NCI-H82 treated with DMSO at 0.1 percent for 48 hours (cell line): ENCODE measurements around the gene TRABD2B.

ENCODE experiments used
- DNase-seq: peaks from one replicate; lab custom pipeline; 2025; ENCODE audit not compliant: unreplicated experiment; lab: John Stamatoyannopoulos, UW

The TRABD2B gene

DNA sequence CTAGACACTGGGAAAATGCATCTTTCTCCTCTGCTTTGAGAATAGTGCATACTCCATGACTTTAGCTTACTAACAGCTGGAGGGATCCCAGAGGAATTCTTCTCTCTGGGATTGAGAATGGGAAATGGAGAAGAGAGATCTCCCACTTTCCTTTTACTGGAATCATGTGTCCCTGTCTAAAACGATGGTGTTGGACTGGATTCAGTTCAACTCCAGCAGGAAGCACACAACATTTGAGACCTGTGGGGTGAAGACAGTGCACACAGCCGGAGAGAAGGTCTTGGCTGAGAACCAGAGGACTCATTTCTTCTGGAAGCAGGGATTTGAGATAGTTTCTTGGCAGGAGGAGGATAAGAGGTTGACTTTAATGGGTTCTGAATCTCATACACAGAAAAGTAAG lies 58.7 kb downstream of the TRABD2B start:
- no peak for DNase-seq

DNA sequence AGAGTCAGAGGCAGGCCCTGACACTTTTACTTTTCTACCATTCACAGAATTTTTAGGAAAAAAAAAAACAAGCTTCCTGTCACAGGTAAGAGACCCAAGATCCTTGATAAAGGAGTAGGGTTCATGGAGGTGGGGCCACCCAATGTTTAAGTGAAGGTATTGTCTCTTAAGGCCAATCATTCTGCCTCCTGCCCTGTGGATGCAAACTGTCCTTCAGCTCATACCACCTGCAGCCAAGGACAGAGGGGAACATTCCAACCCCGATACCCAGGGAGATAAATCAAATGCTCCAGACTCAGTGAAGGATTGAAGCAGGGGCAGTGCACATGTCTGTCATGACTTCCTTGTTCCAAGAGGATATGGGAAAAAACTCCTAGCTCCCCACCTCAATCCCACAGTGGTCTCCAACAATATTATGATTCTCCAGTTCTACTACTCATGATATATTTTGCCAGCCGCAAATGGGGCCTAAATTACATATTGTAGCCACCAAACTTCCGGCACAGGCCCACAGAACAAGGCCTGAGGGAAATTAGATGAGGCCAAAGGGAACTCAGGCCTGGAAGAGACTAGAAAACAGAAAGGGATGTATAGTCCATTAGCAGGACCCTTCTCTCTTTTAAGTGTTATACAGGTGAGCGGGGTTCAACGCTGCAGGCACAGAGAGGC lies 59.5 kb downstream of the TRABD2B start:
- no peak for DNase-seq

DNA sequence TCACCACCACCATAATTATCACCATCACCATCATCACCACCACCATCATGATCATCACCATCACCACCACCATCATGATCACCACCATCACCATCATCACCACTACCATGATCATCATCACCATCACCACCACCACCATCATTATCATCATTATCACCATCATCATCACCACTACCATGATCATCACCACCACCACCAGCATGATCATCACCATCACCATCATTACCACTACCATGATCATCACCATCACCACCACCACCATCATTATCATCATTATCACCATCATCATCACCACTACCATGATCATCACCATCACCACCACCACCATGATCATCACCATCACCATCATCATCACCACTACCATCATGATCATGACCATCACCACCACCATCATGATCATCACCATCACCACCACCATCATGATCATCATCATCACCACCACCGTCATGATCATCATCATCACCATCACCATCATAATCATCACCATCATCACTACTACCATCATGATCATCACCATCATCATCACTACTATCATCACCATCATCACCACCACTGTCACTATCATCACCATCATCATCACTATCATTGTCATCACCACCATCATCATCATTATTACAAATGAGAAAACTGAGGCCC lies 60.2 kb downstream of the TRABD2B start:
- no peak for DNase-seq

DNA sequence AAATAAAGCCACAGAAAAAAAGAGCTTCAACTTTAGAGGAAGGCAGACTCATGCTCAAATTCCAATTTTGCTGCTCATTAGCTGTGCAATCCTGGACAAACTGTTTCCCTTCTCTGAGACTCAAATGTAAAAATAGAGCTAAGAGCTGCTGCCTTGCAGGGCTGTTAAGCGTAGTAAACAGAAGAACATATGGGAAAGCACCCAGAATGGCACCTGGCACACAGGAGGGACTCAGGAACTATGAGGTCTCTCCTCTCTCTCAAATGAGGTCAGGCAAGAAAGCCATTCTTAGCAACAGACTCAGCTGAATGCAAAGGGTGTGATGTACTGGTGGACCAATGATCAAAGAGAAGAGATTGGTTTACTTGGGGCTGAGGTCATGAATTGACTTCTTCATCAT lies 61.3 kb downstream of the TRABD2B start:
- no peak for DNase-seq

DNA sequence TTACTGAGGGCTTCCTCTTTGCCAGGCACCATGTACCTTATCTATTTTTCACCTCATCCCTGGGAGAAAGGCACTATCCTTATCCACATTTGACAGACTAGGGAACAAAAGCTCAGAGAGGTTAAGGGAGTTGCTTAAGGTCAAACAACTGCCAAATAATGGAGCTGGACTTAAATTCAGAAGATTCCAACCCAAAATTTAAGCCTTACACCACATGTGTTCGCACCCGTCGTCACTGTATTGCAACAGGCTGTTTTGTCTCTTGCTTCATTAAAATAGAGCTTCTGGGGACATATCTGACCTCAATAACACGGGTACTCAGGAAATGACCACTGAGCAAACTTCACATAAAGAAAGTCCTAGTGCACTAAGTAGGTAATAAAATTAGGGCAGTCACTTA lies 62.0 kb downstream of the TRABD2B start:
- DNase-seq = no peak

DNA sequence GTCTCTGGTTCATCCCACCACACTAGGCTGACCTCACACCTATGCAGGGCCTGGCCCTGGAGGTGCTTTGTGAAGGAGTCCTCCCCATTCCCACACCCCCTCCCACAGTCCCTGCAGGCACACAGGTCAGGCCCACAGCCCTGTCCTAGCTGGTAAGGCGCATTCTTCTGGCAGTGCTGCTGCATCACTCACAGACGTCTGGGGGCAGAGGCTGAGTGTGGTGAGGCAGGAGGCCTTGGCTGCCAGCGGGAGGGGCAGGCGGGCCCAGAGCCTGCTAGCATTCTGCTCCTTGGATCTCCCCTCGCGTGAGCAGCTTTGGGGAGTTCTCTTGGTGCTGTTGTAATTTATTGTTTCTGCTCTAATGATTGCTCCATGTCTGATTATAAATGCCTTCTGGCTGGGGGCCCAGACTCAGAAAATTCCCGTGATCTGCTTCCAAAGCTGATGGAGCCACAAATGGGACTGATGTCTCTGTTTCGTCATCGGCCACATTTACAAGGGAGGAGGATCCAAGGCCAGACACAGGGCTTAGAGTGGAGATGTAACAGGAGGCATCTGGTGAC lies 62.9 kb downstream of the TRABD2B start:
- no peak for DNase-seq

DNA sequence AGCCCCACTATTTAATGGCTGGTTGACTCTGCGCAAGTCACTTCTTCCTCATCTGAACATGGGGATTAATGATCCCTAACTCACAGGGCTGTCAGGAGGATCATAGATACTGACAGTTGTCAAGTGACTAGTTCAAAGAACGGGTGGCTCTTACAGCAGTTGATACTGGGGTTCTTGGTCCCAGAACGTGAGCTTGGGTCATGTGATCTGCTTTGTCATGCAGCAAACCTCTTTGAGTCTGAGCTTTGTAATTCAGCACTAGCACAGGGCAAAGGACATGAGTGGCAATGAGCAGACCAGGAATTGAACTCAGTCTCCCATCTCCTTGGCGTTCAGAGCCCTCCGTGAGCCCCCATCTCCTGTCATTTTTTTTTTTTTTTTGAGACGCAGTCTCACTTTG lies 64.4 kb downstream of the TRABD2B start:
- DNase-seq = no peak

DNA sequence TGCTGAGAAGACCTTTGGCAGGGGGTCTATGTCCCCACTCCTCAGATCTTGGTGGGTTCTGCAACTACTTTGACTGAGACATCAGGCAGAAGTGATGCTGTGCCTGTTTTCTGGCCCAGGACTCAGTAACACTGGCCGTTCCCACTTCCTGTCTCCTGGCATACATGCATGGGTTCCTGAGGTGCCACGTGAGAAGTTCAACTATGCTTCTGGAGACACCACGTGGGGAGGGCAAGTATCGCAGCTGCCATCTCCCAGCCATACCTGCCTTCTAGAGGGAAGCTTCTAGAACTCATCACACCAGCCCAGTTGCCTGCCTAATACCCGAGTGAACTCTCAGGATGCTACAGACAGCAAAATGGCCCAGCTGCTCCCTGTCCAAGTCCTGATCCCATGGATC lies 65.8 kb downstream of the TRABD2B start:
- no peak for DNase-seq

DNA sequence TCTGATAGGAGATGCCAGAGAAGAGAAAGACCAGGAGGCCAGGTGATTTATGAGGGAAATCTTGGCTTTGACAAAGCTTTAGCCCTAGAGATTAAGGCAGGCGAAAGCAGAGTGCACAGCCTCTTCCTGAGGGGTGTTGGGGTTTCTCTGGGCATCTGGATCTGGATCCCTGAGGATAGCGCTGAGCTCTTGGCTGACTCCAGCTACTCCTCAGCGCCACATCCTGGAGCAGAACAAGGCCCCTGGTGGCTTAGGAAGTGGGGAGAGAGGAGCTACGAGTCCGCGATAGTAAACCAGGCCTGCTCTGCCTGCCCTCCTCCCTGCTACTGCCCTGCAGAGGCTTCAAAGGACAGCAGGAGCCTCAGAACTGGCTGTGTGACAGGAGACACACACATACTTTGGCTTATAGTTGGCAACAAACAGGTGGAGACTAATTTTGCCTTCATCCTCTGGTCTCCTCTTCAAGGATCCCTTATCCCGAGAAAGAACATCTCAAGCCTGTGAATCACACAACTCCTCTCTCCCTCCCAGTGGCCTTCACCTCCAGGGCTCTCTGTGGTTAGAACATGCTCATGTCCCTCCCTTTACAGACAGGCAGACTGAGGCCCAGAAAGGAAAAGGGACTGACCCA lies 66.9 kb downstream of the TRABD2B start:
- peak; percentile 9 for DNase-seq

DNA sequence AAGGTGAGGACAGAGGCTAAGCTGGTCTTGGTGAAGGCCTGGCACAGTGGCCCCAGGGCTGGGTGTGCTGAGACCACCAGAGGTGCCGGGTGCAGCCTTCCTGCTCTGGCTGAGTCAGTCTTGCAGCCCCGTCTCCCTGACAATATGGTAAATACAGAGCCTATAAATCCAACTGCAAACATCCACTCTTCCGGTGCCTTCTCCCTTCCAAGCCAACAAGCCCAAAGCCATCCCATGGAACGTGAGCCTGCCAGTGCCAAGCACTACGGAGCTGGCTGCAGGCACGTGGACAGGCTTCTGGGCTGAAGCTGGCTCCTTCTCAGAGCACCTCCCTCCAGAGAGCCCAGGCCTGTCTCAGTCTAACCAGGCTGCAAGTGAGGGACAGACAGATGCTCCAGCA lies 70.0 kb downstream of the TRABD2B start:
- no peak for DNase-seq

DNA sequence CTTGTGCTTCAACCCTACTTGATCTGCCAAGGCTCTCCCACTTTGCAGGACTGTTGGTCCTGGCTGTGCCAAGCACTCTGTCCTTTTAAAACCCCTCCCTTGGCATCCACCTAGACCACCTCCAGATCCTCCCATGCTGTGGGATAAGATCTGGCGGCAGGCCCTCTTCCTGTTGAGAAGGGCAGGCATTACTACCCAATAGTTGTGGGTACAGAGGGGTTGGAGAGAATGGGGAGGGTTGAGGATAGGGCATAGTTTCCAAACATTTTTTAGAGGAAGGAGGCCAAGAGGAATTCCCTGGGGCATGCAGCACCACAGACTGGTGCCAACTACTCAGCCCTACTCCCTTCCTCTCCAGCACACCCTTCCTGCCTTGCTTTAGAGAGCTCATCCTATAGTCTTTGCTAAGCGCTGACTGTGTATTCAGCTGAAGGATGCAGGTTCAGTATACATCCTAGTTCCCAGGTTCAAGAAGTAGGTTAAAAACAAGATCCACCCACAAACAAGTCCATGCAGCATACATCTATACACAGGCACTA lies 70.7 kb downstream of the TRABD2B start:
- no peak for DNase-seq

DNA sequence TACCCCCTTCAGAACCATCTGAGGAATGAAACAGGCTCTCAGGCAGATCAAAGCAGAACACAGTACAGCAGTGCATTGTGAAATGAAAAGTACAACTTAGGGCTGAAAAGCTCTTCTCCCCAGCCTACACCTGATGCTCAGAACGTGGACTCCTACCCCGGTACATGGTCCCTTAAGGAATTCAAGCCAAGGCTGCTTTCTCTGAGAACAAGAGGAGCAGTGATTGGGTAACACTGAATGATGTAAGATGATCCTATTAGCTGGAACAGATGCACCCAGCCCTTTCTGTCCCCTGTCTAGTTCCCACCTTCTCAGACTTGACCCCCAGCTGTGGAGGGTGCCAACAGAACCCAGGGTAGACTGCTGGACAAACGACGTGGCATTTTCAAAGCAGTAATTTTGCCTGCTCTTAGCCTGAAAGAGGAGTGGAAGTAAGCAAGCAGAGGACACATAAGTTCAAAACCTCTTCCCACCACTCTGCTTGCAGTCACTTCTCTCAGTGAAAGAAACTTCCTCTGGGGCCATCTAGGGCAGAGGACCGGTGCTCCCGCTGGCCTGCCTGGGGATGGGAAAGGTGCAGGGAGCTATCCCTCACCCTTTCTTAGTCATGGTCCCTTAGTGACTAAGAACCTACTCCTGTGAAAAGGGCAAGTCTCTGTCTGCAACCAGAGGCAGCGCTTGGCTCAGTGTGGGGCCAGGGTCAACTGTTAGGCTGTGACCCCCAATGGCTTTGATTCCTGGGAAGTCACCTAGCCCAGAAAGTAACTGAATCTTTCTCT lies 72.7 kb downstream of the TRABD2B start:
- DNase-seq = no peak

DNA sequence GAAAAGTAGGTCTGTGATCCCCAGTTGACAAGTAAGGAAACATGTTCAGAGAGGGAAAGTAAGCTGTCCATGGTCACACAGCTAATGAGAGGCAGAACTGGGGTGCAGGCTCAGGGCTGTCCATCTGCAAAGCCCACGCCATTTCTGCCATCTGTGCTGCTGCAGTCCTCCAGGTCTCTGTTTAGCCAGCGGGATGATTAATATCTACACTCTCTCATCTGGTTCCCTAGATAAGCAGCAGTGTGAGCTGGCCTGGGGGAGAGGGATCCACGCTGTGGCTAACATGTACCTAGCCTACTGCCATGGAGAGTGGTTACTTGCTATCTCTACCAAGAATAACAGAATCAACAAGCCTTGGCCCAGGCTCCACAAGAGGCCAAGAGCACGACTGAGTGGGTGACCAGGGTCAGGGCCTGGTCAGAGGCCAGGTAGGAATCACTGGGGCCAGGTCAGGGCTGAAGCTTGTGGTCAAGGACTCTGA lies 75.2 kb downstream of the TRABD2B start:
- no peak for DNase-seq

DNA sequence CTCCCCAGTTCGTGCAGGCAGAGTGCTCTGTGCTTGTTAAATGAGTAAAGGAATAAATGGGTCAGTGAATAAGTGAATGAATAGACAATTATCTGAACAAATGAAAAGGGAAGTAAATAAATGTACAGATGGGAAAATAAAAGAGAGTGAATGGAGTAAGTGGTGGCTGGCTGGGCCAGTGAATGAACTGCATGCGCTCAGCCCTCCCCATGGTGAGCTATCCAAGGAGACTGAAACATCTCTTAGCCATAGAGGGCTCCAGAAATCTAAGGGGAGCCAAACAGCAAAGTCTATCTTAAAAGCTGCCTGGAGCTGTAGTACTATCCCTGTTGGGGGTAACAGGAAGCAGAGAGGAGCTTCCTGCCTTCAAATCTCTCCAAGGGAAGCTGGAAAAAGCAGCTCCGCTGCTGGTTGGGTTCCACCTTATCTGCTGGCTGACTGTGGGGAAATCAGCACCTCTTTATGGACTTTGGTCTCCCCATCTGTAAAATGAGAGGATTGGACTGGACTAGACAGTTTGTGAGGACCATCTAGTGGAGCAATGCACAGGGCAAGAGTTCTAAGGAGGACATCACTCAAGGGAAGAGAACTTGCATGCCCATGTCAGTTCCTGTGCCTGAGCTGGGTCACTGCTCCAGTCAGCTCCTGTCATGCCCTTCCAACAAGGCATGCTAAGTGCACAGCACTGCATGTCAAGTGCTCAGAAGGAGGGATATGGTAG lies 77.9 kb downstream of the TRABD2B start:
- DNase-seq = no peak

DNA sequence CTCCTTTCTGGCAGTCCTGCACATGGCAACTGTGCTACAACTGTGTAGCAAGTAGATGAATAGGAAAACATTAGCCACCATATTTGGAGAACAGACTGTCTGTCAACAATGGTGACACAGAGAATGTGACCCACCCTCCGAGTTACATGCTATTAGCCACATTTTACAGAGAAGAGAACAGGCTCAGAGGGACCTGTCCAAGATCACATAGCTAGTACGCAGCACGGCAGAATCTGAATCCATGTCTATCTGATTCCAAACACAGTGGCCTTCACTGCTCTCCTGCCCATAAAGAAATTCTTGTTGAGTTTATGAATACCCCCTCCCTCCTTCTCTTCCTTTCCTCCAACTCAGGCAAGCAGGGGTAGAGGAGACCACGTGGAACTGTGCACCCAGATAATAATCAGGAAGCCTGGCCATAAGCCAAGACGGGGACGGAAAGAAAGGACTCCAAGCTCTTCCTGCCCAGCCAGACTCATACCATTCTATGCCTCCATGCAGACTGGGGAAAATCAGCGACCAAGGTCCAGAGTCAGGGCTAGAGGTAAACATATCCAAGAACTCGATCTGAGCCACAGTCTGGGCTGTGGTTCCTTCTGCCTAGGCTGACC lies 78.8 kb downstream of the TRABD2B start:
- no peak for DNase-seq

DNA sequence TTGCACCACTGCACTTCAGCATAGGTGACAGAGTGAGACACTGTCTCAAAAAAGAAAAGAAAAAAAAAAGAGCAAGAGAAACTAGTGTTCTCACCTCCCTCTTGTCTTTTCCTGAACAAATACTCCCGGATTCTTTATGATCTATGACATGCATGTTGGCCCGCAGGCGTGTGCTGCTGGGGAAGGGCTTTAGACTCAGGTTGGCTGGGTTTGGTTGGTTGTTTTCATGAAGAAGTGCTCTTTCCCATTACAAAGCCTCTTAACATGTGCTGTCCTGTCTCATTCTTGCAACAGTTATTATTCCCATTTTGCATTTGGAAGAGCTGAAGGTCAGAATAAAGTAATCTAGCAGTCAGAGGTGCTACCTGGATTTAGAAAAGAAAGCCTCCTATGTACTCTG lies 79.5 kb downstream of the TRABD2B start:
- DNase-seq = no peak

DNA sequence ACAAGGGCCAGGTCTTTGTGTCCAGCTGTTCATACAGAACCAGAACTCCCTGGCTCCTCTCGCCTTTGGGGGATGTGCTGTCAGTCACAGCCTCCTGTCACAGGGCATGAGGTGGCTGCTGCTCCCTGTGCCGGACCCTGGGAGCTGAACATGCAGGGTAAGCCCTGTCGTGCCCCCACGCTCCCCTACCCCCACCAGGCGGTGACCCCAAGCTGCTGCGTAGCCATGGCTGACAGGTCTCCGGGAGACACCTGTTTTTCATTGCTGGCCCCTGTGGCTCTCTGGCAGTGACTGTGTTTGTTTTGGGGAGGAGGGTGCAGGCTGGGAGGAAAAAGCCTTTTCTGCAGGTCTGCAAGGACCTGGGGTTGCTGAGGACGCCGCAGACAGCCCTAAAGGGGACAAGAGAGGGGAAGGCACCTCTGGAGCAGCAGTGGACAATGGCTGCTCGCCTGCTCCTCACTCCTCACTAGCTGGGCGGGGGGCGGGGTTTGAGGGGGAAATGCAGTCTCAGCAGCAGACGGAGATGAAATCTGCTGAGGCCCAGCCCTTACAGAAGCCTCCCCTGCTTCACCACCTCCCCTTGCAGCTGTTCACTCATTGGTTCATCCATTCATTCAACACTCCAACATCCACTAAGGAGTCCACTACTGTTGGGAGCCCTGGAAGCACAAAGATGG lies 81.4 kb downstream of the TRABD2B start:
- peak; percentile 8 for DNase-seq

DNA sequence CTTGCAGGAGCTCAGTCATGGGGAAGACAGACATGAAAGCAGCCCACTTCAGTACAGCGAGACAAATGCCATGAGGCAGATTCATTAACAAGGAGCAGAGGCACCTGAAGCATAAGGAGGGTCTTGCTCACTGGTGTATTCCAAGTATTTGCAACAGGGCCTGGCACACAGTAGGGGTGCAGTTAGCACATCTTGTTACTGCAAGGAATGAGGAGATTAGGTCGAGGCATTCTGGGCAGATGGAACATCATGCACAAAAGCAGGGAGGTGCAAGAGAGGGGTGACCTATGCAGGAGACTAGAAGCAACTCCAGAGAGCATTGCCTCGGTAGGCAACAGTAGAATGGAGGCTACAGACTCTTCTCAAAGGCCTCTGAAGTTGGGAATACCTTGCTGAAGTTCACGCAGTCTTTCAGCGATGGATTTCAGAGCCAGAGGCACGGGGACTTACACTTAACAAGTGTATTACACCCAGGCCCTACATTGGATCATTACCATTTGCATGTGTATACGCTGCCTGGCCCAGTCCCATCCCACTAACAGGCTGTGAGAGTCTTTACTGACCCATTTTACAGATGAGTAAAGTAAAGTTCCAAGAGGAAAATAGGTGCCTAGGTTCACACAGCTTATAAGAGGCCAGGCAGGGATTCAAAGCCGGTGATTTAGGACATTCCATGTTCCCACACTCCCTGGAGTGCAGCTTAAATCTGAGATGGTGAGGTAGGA lies 82.1 kb downstream of the TRABD2B start:
- DNase-seq = no peak
